Kidney capillary endothelial cell (primary cell): ENCODE data around the gene GPR6.

Source experiments
- DNase-seq: peaks from one replicate; pipeline ENCODE4 v3.0.0-alpha.2; 2018; ENCODE audit warnings: low spot score

GPR6 gene

GRCh38 chr6:109999740-110000139, 21.6 kb downstream of the GPR6 start:
- DNase-seq = no peak

- DNase-seq = no peak
These were observed 24.6 kb downstream of the GPR6 start for GRCh38 chr6:110002676-110003075.

- no peak for DNase-seq
These were observed 35.3 kb downstream of the GPR6 start for GRCh38 chr6:110013386-110013785.

GRCh38 chr6:110015206-110015605, 37.1 kb downstream of the GPR6 start:
- DNase-seq = no peak

- no peak for DNase-seq
These were observed 39.2 kb downstream of the GPR6 start for GRCh38 chr6:110017306-110017705.

- DNase-seq = no peak
These were observed 39.8 kb downstream of the GPR6 start for GRCh38 chr6:110017946-110018345.

GRCh38 chr6:110018486-110018885, 40.4 kb downstream of the GPR6 start:
- DNase-seq = no peak

- DNase-seq = no peak
These were observed 42.8 kb downstream of the GPR6 start for GRCh38 chr6:110020888-110021287.

- DNase-seq = no peak
These were observed 51.0 kb downstream of the GPR6 start for GRCh38 chr6:110029144-110029543.
